ENCODE measurements around the gene TNNT2.

TNNT2 gene

GRCh38 chr1:201324821-201325677, 52.4 kb downstream of the TNNT2 start:
- no peak for DNase-seq (ENCODE audit: extremely low spot score)
- CTCF ChIA-PET, result no interaction called here
- POLR2A ChIA-PET, result no interaction called here
- TF ChIP-seq NFRKB (IDR thresholded peaks at IDR 0.05) (no peak), FOXM1 (IDR thresholded peaks at IDR 0.05; ENCODE audit: borderline replicate concordance) (no peak), CTBP1 (IDR thresholded peaks at IDR 0.05; ENCODE audit: borderline replicate concordance) (no peak), L3MBTL2 (conservative IDR thresholded peaks at IDR 0.05) (no peak), TARDBP (IDR thresholded peaks at IDR 0.05) (no peak), FOXK2 (IDR thresholded peaks at IDR 0.05) (no peak)

GRCh38 chr1:201324306-201324705, 53.2 kb downstream of the TNNT2 start:
- DNase-seq (ENCODE audit: extremely low spot score), result no peak
- POLR2A ChIA-PET, result no interaction called here
- CTCF ChIA-PET, result no interaction called here
- TF ChIP-seq HDGF (IDR thresholded peaks at IDR 0.05; ENCODE audit: borderline replicate concordance) (no peak), NFRKB (IDR thresholded peaks at IDR 0.05) (no peak), BHLHE40 (IDR thresholded peaks at IDR 0.05; ENCODE audit: borderline replicate concordance) (no peak), SUZ12 (IDR thresholded peaks at IDR 0.05) (no peak), L3MBTL2 (conservative IDR thresholded peaks at IDR 0.05) (no peak), CTBP1 (IDR thresholded peaks at IDR 0.05; ENCODE audit: borderline replicate concordance) (no peak), FOXM1 (IDR thresholded peaks at IDR 0.05; ENCODE audit: borderline replicate concordance) (no peak)

DNA sequence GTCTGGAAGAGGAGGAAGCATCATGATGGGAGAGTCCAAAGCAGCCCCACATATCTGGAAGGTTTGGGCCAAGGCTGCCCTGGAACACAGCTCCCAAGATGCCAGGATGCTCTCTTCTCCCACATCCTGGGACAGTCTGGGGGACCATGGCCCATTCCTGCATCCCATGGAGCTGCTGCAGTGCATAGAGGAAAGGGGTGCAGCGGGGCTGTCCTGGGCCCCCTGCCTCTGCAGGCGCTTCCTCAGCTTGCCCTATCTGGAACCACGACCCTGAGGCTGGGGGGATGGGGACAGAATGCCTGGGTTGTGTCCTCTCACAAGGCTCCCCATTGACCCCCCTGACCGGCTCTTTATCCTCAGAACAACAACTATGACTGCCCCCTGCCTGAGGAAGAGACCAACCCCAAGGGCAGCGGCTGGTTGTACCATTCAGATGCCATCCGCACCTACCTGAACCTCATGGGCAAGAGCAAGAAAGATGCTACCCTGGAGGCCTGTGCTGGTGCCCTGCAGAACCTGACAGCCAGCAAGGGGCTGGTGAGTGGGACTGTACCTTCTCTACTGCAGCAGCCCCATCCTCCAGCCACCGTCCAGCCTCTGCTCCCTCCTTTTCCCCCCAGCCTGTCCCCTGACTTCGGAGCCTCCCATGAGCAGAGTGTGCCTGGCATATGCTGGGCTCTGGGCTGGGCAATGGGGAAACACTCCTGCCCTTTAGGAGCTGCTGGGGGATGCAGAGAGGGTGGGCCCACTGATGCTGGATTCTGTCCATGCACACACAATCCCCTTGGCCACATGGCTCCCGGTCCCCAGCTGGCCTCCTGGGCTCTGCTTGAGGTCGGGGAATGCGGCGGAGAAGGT, 54.6 kb downstream of the TNNT2 start:
- ChIA-PET POLR2A (no interaction called here), CTCF (no interaction called here)
- no peak for DNase-seq (ENCODE audit: extremely low spot score)
- TF ChIP-seq FOXK2 (IDR thresholded peaks at IDR 0.05) (no peak), NFRKB (IDR thresholded peaks at IDR 0.05) (no peak), BHLHE40 (IDR thresholded peaks at IDR 0.05; ENCODE audit: borderline replicate concordance) (no peak), L3MBTL2 (conservative IDR thresholded peaks at IDR 0.05) (no peak), ELF4 (IDR thresholded peaks at IDR 0.05) (no peak), ZNF384 (IDR thresholded peaks at IDR 0.05) (no peak), LEF1 (IDR thresholded peaks at IDR 0.05; ENCODE audit: borderline replicate concordance) (no peak), FOXA1 (IDR thresholded peaks at IDR 0.05) (no peak), FOXM1 (IDR thresholded peaks at IDR 0.05; ENCODE audit: borderline replicate concordance) (no peak), ARNT (IDR thresholded peaks at IDR 0.05) (no peak), CTBP1 (IDR thresholded peaks at IDR 0.05; ENCODE audit: borderline replicate concordance) (no peak), SP1 (IDR thresholded peaks at IDR 0.05) (no peak), TARDBP (IDR thresholded peaks at IDR 0.05) (no peak), SUZ12 (IDR thresholded peaks at IDR 0.05) (no peak), HDGF (IDR thresholded peaks at IDR 0.05; ENCODE audit: borderline replicate concordance) (no peak)
- TF ChIP-seq, protein P1, sequence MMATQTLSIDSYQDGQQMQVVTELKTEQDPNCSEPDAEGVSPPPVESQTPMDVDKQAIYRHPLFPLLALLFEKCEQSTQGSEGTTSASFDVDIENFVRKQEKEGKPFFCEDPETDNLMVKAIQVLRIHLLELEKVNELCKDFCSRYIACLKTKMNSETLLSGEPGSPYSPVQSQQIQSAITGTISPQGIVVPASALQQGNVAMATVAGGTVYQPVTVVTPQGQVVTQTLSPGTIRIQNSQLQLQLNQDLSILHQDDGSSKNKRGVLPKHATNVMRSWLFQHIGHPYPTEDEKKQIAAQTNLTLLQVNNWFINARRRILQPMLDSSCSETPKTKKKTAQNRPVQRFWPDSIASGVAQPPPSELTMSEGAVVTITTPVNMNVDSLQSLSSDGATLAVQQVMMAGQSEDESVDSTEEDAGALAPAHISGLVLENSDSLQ (IDR thresholded peaks at IDR 0.05), result no peak

GRCh38 chr1:201321826-201322390, 55.6 kb downstream of the TNNT2 start:
- DNase-seq (ENCODE audit: extremely low spot score), result no peak
- no peak for TF ChIP-seq NFRKB (IDR thresholded peaks at IDR 0.05)
- no peak for TF ChIP-seq HDGF (IDR thresholded peaks at IDR 0.05; ENCODE audit: borderline replicate concordance)
- no peak for TF ChIP-seq LEF1 (IDR thresholded peaks at IDR 0.05; ENCODE audit: borderline replicate concordance)
- no peak for TF ChIP-seq ELF4 (IDR thresholded peaks at IDR 0.05)
- TF ChIP-seq, protein P1 (IDR thresholded peaks at IDR 0.05), result no peak
- no peak for TF ChIP-seq BHLHE40 (IDR thresholded peaks at IDR 0.05; ENCODE audit: borderline replicate concordance)
- TF ChIP-seq FOXA1 (IDR thresholded peaks at IDR 0.05), result no peak
- no peak for TF ChIP-seq L3MBTL2 (conservative IDR thresholded peaks at IDR 0.05)
- TF ChIP-seq FOXK2 (IDR thresholded peaks at IDR 0.05), result no peak
- no peak for TF ChIP-seq FOXM1 (IDR thresholded peaks at IDR 0.05; ENCODE audit: borderline replicate concordance)
- TF ChIP-seq ZNF384 (IDR thresholded peaks at IDR 0.05), result no peak
- no peak for TF ChIP-seq TARDBP (IDR thresholded peaks at IDR 0.05)
- ChIA-PET CTCF (interaction anchor here (1.2 kb wide), 1 partner anchor 26 kb away, joined by 3 read pairs; no protein-coding TSS in a partner anchor), POLR2A (no interaction called here)

DNA sequence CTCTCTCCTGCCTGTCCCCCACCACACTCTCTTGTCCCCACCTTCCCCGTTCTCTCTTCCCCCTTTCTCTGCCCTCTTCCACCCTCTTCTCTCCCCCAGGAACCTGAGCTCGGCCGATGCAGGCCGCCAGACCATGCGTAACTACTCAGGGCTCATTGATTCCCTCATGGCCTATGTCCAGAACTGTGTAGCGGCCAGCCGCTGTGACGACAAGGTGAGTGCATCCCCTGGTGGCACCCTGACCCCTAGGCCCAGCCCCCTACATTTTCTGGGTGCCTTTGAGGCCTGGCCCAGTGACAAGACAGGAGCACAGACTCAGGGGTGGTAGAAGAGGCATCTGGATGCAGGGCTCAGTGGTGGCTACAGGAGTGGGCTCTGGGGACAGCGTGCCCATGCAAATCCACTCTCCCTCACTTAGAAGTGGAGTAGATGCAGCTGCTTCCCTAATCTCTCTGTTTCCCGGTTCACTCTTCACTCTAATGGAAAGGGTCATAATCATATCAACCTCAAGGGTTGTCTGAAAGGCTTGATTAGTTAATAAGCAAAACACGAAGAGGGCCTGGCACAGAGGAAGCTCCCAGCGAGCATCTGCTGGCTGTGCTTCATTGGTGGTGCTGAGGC, 57.2 kb downstream of the TNNT2 start:
- TF ChIP-seq LEF1 (IDR thresholded peaks at IDR 0.05; ENCODE audit: borderline replicate concordance), result no peak
- no peak for TF ChIP-seq TARDBP (IDR thresholded peaks at IDR 0.05)
- no peak for TF ChIP-seq BHLHE40 (IDR thresholded peaks at IDR 0.05; ENCODE audit: borderline replicate concordance)
- CTCF ChIA-PET, result interaction anchor here (1.4 kb wide), 1 partner anchor 28 kb away, joined by 5 read pairs; no protein-coding TSS in a partner anchor
- no peak for DNase-seq (ENCODE audit: extremely low spot score)

DNA sequence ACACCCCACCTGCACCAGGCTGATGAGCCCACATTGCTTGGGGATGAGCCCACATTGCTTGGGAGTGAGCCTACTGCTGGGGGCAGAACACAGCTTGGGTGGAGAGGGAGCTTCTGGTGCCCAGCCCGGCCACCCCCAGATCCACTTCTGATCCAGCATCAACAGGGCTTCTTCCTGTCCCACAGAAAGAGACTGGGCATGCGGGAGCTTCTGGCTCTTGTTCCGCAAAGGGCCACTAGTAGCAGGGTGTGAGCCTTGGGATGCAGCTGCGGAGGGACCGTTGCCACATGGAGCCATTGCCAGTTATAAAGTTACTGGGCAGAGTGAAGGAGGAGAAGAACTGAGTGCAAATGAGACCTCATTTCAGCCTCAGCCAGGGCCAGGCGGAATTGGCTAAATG, 57.8 kb downstream of the TNNT2 start:
- POLR2A ChIA-PET, result no interaction called here

More for the DNA sequence above, 57.2 kb downstream of the TNNT2 start:
- POLR2A ChIA-PET, result no interaction called here

More for the DNA sequence above, 57.8 kb downstream of the TNNT2 start:
- TF ChIP-seq FOXM1 (IDR thresholded peaks at IDR 0.05; ENCODE audit: borderline replicate concordance) (no peak), SP1 (IDR thresholded peaks at IDR 0.05) (no peak), FOXA1 (IDR thresholded peaks at IDR 0.05) (no peak), NFRKB (IDR thresholded peaks at IDR 0.05) (no peak), ELF4 (IDR thresholded peaks at IDR 0.05) (no peak), CTBP1 (IDR thresholded peaks at IDR 0.05; ENCODE audit: borderline replicate concordance) (no peak)
- no peak for DNase-seq (ENCODE audit: extremely low spot score)
- CTCF ChIA-PET, result interaction anchor here (1.4 kb wide), 1 partner anchor 28 kb away, joined by 5 read pairs; no protein-coding TSS in a partner anchor

All from HEK293T (cell line).